Brain microvascular endothelial cell (primary cell): ENCODE measurements around the gene PYDC2.
"Not testable (repeated sequence)": the region's sequence is repeated elsewhere in the genome, so short reads cannot be mapped to it uniquely, and the experiment has no call there.

Source experiments
- DNase-seq: peaks from one replicate; pipeline ENCODE4 v3.0.0-alpha.2; 2020
- H3K27ac ChIP-seq: fragments of 250-450 bp; sonication (Bioruptor Pico); 2 replicates; pipeline ENCODE4 v1.5.1; 2020; ENCODE audit warnings: mild to moderate bottlenecking, moderate library complexity
- H3K27me3 ChIP-seq: fragments of 250-450 bp; sonication (Bioruptor Pico); replicated peaks from 2 replicates; pipeline ENCODE4 v1.5.1; 2020; ENCODE audit warnings: mild to moderate bottlenecking
- H3K36me3 ChIP-seq: fragments of 250-450 bp; sonication (Bioruptor Pico); replicated peaks from 2 replicates; pipeline ENCODE4 v1.5.1; 2020; ENCODE audit warnings: mild to moderate bottlenecking
- H3K4me3 ChIP-seq: 2 replicates; pipeline ENCODE4 v1.5.1; 2011; ENCODE audit warnings: low read depth, mild to moderate bottlenecking, control low read depth, low read length, moderate library complexity
- CTCF ChIP-seq: IDR thresholded peaks from 2 replicates; pipeline ENCODE4 v1.5.1; 2011; ENCODE audit warnings: low read depth, mild to moderate bottlenecking, moderate library complexity, low read length, control low read depth, inconsistent platforms; ENCODE audit errors: missing control alignments
- in situ Hi-C: cut with HindIII; loops from 2 replicates; pipeline ENCODE4 v1.10.0; 2017; ENCODE audit warnings: low sequenced_read_pairs, low pct_ligation_motif_present

PYDC2 gene

GRCh38 chr3:191470080-191470479 lies 9.1 kb downstream of the PYDC2 start:
- no peak for TF ChIP-seq CTCF

GRCh38 chr3:191470545-191470944 lies 9.6 kb downstream of the PYDC2 start:
- TF ChIP-seq CTCF: no peak
- Histone ChIP-seq H3K27ac (no peak overlapping the region), H3K27me3 (no peaks in the 10 kb centered on the region), H3K36me3 (no peaks in the 10 kb centered on the region), H3K4me3 (no peak overlapping the region)
- no peak for DNase-seq
- in situ Hi-C loops: no loop called here

More at GRCh38 chr3:191470080-191470479, 9.1 kb downstream of the PYDC2 start:
- Histone ChIP-seq H3K36me3 (no peaks in the 10 kb centered on the region), H3K27me3 (no peaks in the 10 kb centered on the region), H3K27ac (no peak overlapping the region), H3K4me3 (no peak overlapping the region)
- in situ Hi-C loops: no loop called here
- DNase-seq: no peak

GRCh38 chr3:191473661-191474198 lies 12.8 kb downstream of the PYDC2 start:
- Histone ChIP-seq H3K36me3 (no peaks in the 10 kb centered on the region), H3K4me3 (no peak overlapping the region), H3K27ac (no peak overlapping the region), H3K27me3 (no peaks in the 10 kb centered on the region)
- DNase-seq: no peak
- TF ChIP-seq CTCF: no peak
- in situ Hi-C loops: no loop called here

GRCh38 chr3:191476066-191476772 lies 15.3 kb downstream of the PYDC2 start:
- TF ChIP-seq CTCF: no peak
- H3K36me3 ChIP-seq: no peaks in the 10 kb centered on the region
- H3K27ac ChIP-seq: no peak overlapping the region
- DNase-seq: no peak
- in situ Hi-C loops: no loop called here
- no peaks in the 10 kb centered on the region for H3K27me3 ChIP-seq
- no peak overlapping the region for H3K4me3 ChIP-seq

GRCh38 chr3:191483994-191484393 lies 23.0 kb downstream of the PYDC2 start:
- H3K27ac ChIP-seq, H3K36me3 ChIP-seq, in situ Hi-C loops, H3K4me3 ChIP-seq, H3K27me3 ChIP-seq, DNase-seq: not testable (repeated sequence)

GRCh38 chr3:191484461-191484860 lies 23.5 kb downstream of the PYDC2 start:
- Histone ChIP-seq H3K36me3 (no peaks in the 10 kb centered on the region), H3K27ac (no peak overlapping the region), H3K27me3 (no peaks in the 10 kb centered on the region), H3K4me3 (no peak overlapping the region)
- TF ChIP-seq CTCF: no peak
- no peak for DNase-seq
- in situ Hi-C loops: no loop called here
